Psoas muscle (tissue), 8 donors: ENCODE measurements around the gene MAPK9. TPM values are rescaled to one million over a fixed set of nuclear protein-coding genes. Genes with fewer than 3 reads are reported as not detected.

ENCODE experiments used
- ATAC-seq, 4 donors: fragments of 200-7000 bp; cut with Tn5 transposase; one replicate each; pipeline ENCODE4 v1.9.1; 2020; ENCODE audit warnings: moderate library complexity in 3 of 4, mild to moderate bottlenecking in 2 of 4
- DNase-seq, 2 donors: peaks; one replicate each; pipeline ENCODE4 v3.0.0-alpha.2; 2020
- H3K27ac ChIP-seq: fragments of 200-600 bp; one replicate; pipeline ENCODE4 v1.8.0; 2022
- H3K27me3 ChIP-seq, 3 donors: fragments of 200-600 bp in 1 of 3; one replicate each; pipeline versions ENCODE4 v1.6.1 to v1.8.0; 2013 to 2022; ENCODE audit warnings: low read length in 2 of 3, mild to moderate bottlenecking in 2 of 3, moderate library complexity in 1 of 3; ENCODE audit not compliant: insufficient read depth in 3 of 3
- H3K36me3 ChIP-seq, 2 donors: fragments of 200-600 bp in 1 of 2; one replicate each; pipeline versions ENCODE4 v1.6.1 to v1.8.0; 2013 to 2022; ENCODE audit warnings: low read depth in 1 of 2, mild to moderate bottlenecking in 1 of 2, moderate library complexity in 1 of 2; ENCODE audit not compliant: insufficient read depth in 1 of 2
- H3K4me1 ChIP-seq: fragments of 200-600 bp; one replicate; pipeline ENCODE4 v1.8.0; 2022
- H3K4me3 ChIP-seq: fragments of 200-600 bp; one replicate; pipeline ENCODE4 v1.8.0; 2022; ENCODE audit warnings: mild to moderate bottlenecking
- H3K9me3 ChIP-seq: fragments of 200-600 bp; one replicate; pipeline ENCODE4 v1.8.0; 2022
- WGBS, 3 donors: extraction: QIAGEN DNeasy Blood & Tissue Kit; methylation state at CpG; one replicate each; pipeline versions ENCODE4 v1.1.6 to v1.1.7; 2013; 5-methylcytosine and 5-hydroxymethylcytosine counted together
- intact Hi-C, 2 donors: fragments of 100-400 bp; cut with DNase I; formaldehyde crosslinking; loops; one replicate each; pipeline versions ENCODE4 v1.11.0 to v1.14.2; 2022
- polyA plus RNA-seq, 3 donors: library from polyadenylated mRNA; stranded (reverse); fragments of 200-250 nt; gene quantifications; one replicate each; pipeline ENCODE4 v1.2.3, GENCODE V29; 2013
- total RNA-seq, 4 donors: library from RNA; stranded (reverse); fragmentation: NEBNext Ultra II Directional in 2 of 4; extraction: Animal tissue kit (Norgen Biotek cat#: 25700) in 2 of 4; gene quantifications; one replicate each; pipeline versions ENCODE4 v1.2.1 to v1.2.4, GENCODE V29; 2021 to 2023
- TF ChIP-seq, protein P1 (sequence below): fragments of 200-600 bp; IDR thresholded peaks from one replicate; pipeline ENCODE4 v1.8.0; 2022; ENCODE audit warnings: antibody characterized with exemption
- donor health status: healthy with polysubstance abuse.
- donor health status: DM: no; HTN: no; CAD: no; lungs with moderate emphysema.
- donor health status: Bipolar disorder and iron deficiency.
- donor health status: healthy.
- donor health status: DM: yes; HTN: yes; CAD: no.
- donor health status: DM: no; HTN: no; CAD: no.
- donor health status: DM: no; HTN: no; CAD: no.
- donor health status: DM: yes; HTN: yes; CAD: no.

MAPK9 gene
- total and polyA plus RNA-seq, 7 donors: 16.1 to 40.1 (median 34.3) TPM

DNA sequence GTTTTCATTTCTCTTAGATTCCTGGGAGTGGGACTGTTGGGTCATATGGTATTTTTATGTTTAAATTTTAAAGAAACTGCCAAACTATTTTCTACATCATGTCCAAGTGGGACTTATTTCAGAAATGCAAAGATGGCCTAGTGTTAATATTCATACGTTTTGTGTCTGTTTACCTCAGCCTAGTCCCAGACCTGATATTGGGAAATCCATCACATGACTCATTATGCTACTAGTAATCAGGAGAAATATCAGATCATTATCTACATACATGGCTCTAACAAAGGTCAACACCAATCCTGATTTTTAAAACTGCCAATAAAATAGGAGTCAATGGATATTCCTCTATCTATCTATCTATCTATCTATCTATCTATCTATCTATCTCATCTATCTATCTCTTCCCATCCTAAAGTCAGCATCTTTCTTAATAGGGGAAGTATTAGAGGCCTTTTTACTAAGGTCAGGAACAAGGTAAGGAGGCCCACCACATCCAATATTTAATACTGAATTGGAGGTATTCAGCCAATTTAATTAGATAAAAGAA, 87.5 kb downstream of the MAPK9 start:
- ATAC-seq (no peak), DNase-seq (no peak)
- Histone ChIP-seq H3K4me1 (no peaks in the 10 kb centered on the region), H3K9me3 (no peaks in the 10 kb centered on the region), H3K27ac (no peak overlapping the region), H3K4me3 (no peak overlapping the region), H3K27me3 (peaks cover 0 to 33% (median 11%) of the 10 kb centered on the region in 3 donors), H3K36me3 (no peaks in the 10 kb centered on the region)
- TF ChIP-seq, protein P1, sequence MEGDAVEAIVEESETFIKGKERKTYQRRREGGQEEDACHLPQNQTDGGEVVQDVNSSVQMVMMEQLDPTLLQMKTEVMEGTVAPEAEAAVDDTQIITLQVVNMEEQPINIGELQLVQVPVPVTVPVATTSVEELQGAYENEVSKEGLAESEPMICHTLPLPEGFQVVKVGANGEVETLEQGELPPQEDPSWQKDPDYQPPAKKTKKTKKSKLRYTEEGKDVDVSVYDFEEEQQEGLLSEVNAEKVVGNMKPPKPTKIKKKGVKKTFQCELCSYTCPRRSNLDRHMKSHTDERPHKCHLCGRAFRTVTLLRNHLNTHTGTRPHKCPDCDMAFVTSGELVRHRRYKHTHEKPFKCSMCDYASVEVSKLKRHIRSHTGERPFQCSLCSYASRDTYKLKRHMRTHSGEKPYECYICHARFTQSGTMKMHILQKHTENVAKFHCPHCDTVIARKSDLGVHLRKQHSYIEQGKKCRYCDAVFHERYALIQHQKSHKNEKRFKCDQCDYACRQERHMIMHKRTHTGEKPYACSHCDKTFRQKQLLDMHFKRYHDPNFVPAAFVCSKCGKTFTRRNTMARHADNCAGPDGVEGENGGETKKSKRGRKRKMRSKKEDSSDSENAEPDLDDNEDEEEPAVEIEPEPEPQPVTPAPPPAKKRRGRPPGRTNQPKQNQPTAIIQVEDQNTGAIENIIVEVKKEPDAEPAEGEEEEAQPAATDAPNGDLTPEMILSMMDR: no peak
- 80 to 91% (median 89%) methylated on average over 1 of the region's 1 CpG for WGBS, 3 donors
- intact Hi-C loops: no loop called here

DNA sequence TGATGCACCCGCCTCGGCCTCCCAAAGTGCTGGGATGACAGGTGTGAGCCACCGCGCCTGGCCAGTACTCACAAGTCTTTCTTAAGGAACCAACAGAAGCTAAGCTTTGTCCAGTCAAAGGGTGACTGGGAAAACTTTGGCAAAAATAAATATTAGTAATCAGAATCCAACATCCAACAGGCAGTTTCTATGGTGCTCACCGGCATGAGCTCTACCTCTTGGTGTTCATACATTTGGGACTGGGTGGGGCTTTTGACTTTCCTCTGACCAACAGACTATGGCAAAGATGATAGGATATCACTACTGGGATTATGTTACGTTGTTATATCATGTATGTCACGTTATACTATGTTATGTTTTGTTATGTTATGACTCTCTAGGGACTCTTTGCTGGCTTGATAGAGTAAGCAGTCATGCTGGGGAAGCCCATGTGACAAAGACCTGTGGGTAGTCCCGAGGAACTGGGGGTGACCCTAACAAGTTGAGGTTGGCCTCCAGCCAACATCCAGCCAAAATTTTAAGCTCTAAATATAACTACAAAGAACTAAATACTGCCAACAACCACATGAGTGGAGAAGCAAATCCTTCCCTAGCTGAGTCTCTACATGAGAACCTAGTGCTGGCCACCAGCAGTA, 88.8 kb downstream of the MAPK9 start:
- ATAC-seq: no peak
- H3K9me3 ChIP-seq: no peaks in the 10 kb centered on the region
- no peak for DNase-seq
- H3K27me3 ChIP-seq: peaks cover 0 to 32% (median 6%) of the 10 kb centered on the region in 3 donors
- no peak overlapping the region for H3K27ac ChIP-seq
- H3K4me3 ChIP-seq: no peak overlapping the region
- intact Hi-C loops: no loop called here
- 66 to 74% (median 66%) methylated on average over 8 of the region's 8 CpGs for WGBS, 3 donors
- TF ChIP-seq, protein P1: no peak
- no peaks in the 10 kb centered on the region for H3K36me3 ChIP-seq
- H3K4me1 ChIP-seq: no peaks in the 10 kb centered on the region

DNA sequence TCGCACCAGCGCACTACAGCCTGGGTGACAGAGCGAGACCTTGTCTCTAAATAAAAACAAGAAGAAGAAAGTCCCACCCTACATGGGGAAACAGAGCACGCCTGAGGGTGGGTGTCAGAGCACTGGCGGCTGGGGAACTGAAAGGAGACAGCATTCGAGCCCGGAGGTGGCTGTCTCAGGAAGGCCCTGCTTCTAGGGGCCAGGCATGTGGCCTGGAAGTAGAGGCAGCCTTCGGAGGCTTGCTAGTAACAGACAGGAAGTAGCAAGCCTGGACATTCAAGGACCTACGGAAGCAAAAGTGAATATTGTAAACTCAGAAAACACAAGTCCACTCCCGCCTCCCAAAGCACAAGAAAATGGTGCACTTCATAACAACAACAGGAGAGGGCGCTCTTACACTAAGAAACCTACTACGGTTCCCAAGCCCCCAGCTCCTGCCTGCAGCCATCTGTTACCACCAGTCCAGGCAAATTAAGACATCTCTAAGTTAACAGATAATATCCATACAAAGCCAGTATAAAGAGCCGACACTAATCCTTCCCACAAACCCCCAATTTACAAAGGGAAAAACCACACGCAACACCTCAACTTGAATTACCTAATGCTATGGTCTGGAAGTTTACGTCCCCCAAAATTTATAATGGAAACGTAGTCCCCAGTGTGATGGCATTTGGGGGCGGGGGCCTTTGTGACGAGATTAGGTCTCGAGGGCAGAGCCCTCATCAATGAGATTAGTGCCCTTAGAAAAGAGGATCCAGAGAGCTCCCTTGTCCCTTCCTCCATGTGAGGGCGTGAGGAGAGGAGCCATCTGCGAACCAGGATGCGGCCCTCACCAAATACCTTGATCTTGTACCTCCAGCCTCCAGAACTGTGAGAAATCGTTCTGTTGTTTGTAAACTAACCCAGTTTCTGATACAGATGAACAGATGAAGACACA, 90.6 kb downstream of the MAPK9 start:
- no peak for ATAC-seq

DNA sequence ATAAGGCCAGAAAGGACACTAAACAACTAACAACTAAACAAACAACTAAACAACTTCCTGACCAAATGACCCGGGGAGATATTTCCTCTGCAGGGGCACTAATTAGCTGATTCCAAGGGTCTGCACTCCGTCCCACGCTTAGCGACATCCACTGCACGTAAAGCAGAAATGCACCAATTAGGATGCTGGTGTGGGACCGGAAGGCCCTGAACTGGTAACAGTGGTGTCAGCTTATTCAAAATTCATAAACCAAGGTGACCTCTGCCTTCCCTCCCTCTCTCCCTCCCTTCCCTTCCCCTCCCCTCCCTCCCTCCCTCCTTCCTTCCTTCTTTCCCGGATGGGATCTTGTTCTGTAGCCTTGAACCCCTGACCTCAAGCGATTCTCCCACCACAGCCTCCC, 92.5 kb downstream of the MAPK9 start:
- 60 to 68% (median 60%) methylated on average over 8 of the region's 8 CpGs for WGBS, 3 donors
- no peak overlapping the region for H3K4me3 ChIP-seq
- TF ChIP-seq, protein P1: no peak

More for the DNA sequence above, 90.6 kb downstream of the MAPK9 start:
- Histone ChIP-seq H3K9me3 (no peaks in the 10 kb centered on the region), H3K4me3 (no peak overlapping the region), H3K4me1 (no peaks in the 10 kb centered on the region), H3K27me3 (peaks cover 0 to 15% (median 8%) of the 10 kb centered on the region in 3 donors), H3K27ac (no peak overlapping the region), H3K36me3 (no peaks in the 10 kb centered on the region)
- no peak for DNase-seq
- TF ChIP-seq, protein P1: peak; percentile 11
- intact Hi-C loops: no loop called here
- WGBS, 3 donors: 76 to 80% (median 77%) methylated on average over 23 of the region's 23 CpGs

More for the DNA sequence above, 92.5 kb downstream of the MAPK9 start:
- peaks cover 0 to 8% (median 8%) of the 10 kb centered on the region in 3 donors for H3K27me3 ChIP-seq
- DNase-seq: no peak
- H3K27ac ChIP-seq: no peak overlapping the region
- H3K4me1 ChIP-seq: no peaks in the 10 kb centered on the region
- intact Hi-C loops: no loop called here
- no peaks in the 10 kb centered on the region for H3K36me3 ChIP-seq
- no peak for ATAC-seq
- H3K9me3 ChIP-seq: no peaks in the 10 kb centered on the region
